ENCODE results near the gene CIB2. TPM values are rescaled to one million over a fixed set of nuclear protein-coding genes. Genes with fewer than 3 reads are reported as not detected.
A peak's percentile ranks its signal among the peaks of the same experiment; 100 is the strongest.

CIB2 gene
- total RNA-seq = 1 to 10 TPM; 6.3 to 6.9 TPM
- 1 to 10 TPM; 8.4 to 9.1 TPM for polyA plus RNA-seq
- long read RNA-seq, donor 1 = 0 reads
- long read RNA-seq, donor 2, partial matches to known transcripts = 2 of 3 reads
- long read RNA-seq, donor 2, other reads (novel, unspliced or antisense) = 0 of 3 reads

DNA sequence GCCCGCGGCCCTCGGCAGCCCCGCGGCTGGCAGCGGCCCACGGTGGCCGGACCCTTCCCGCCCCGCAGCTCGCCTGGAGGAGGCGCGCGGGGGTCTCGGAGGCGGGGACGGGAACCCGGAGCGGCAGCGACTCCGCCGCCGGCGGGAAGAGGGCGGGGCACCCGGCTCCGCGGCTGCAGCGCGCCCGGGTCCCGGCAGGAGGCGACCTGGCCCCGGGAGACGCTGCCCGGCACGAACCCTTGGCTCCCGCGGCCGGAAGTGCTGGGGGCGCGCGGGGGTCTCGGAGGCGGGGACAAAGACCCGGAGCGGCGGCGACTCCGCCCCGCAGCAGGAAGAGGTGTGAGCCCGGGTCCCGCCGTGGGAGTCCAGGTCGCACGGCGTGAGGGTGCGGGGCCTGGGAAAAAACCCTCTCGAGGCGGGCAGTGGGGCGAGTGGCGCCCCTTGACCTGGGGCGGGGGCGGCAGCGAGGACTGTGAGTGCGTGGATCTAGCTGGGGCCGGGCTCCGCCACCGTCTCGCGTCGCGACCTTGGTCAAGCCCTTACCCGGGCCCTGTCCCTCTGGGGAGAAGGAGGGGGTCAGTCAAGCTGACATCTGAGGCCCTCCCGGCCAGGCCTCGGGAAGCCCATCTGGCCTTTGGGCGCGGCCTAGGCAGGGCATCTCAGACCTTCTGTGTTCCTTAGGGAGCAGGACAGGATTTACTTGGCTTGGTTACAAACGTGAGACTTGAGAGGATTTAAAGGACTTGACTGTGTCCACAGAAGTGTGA lies at the start of gene CIB2:
Gene CIB2 (minus strand): TSS at position 151 of the 767 bp plus-strand sequence. CDS start 230 bp downstream, outside the sequence.
- H3K4me3 ChIP-seq (ENCODE audit: low read length in 2 of 2) = peak within 1 kb of the TSS; percentile 49 to 60
- DNase-seq (peak; percentile 77 to 91), ATAC-seq (ENCODE audit: low FRiP score) (peak; percentile 91)
- no peaks in the 10 kb centered on the region for H3K36me3 ChIP-seq (ENCODE audit: control insufficient read depth in 1 of 2, insufficient read depth in 2 of 2, low read length in 1 of 2)
- H3K9me3 ChIP-seq (ENCODE audit: control insufficient read depth, low read length) = no peaks in the 10 kb centered on the region
- H3K27ac ChIP-seq (ENCODE audit: low read depth in 1 of 2, low read length in 2 of 2) = peak within 1 kb of the TSS in 1 of 2 donors; percentile 9
- H3K4me1 ChIP-seq (ENCODE audit: control insufficient read depth in 1 of 2, insufficient read depth in 2 of 2, low read length in 2 of 2) = no peaks in the 10 kb centered on the region
- intact Hi-C loops (cut with DNase I) = loop anchor here in 1 of 2 donors (2.0 to 5.0 kb wide), 2 partner anchors 17 to 66 kb away; partner anchors contain the start of gene IDH3A
- WGBS, 2 donors = 0 to 1% methylated on average over 70 to 79 of the region's 79 CpGs
- H3K27me3 ChIP-seq (ENCODE audit: control insufficient read depth in 1 of 2, insufficient read depth in 2 of 2, low read length in 1 of 2) = no peaks in the 10 kb centered on the region

DNA sequence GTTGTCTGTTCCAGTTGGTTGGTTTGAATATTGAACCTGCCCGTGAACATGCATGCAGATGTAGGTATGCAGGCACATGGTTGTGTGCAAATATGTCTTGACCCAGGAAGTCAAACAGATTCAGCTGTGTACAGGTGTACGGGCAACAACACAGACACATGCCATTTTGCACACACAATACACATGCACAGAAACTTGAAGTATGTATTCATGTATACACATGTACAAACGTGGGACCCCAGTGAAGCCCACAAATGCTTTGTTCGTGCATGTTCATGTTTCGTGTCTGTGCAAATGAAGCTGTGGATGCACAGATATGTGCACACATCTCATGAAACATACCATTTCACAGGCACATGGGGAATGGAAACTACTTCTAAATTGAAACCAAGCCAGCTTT lies 48.7 kb upstream of the CIB2 start:
- no peak overlapping the region for H3K27ac ChIP-seq (ENCODE audit: low read depth in 1 of 2, low read length in 2 of 2)
- no peaks in the 10 kb centered on the region for H3K27me3 ChIP-seq (ENCODE audit: control insufficient read depth in 1 of 2, insufficient read depth in 2 of 2, low read length in 1 of 2)
- no peaks in the 10 kb centered on the region for H3K9me3 ChIP-seq (ENCODE audit: control insufficient read depth, low read length)
- H3K4me1 ChIP-seq (ENCODE audit: control insufficient read depth in 1 of 2, insufficient read depth in 2 of 2, low read length in 2 of 2) = no peaks in the 10 kb centered on the region
- H3K36me3 ChIP-seq (ENCODE audit: control insufficient read depth in 1 of 2, insufficient read depth in 2 of 2, low read length in 1 of 2) = no peaks in the 10 kb centered on the region
- DNase-seq = no peak
- 87 to 88% methylated on average over 5 of the region's 5 CpGs for WGBS, 2 donors
- H3K4me3 ChIP-seq (ENCODE audit: low read length in 2 of 2) = no peak overlapping the region
- ATAC-seq (ENCODE audit: low FRiP score) = no peak
- intact Hi-C loops (cut with DNase I) = no loop called here

DNA sequence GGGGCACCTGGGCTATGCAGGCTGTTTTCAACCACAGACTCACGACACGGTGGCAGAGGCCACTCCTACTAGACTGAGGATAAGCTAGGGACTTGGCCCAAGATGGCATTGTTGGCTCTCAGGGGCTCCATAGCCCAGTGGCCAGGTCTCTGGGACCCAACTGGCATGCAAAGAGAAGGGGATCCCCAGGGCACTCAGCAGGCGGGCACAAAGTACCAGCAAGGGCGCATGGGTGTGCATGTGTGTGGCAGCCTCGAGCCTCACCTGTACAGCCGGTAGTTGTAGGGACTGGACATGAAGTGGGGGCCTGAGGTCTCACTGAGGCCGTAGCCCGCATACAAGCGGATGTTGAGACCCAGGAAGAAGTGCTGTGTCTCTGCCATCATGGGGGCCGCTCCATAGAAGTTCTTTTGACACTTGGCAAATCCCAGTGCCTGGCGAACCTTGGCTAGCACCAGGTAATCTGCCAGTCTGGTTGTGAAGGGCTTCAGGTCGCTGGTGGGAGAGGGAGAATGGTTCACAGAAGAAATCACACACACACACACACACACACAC lies 48.1 kb upstream of the CIB2 start:
- no peaks in the 10 kb centered on the region for H3K27me3 ChIP-seq (ENCODE audit: control insufficient read depth in 1 of 2, insufficient read depth in 2 of 2, low read length in 1 of 2)
- no peak for DNase-seq
- no peak overlapping the region for H3K27ac ChIP-seq (ENCODE audit: low read depth in 1 of 2, low read length in 2 of 2)
- no peak for ATAC-seq (ENCODE audit: low FRiP score)
- WGBS, 2 donors = 88 to 91% methylated on average over 12 of the region's 12 CpGs
- H3K9me3 ChIP-seq (ENCODE audit: control insufficient read depth, low read length) = no peaks in the 10 kb centered on the region
- no peaks in the 10 kb centered on the region for H3K36me3 ChIP-seq (ENCODE audit: control insufficient read depth in 1 of 2, insufficient read depth in 2 of 2, low read length in 1 of 2)
- intact Hi-C loops (cut with DNase I) = no loop called here
- no peaks in the 10 kb centered on the region for H3K4me1 ChIP-seq (ENCODE audit: control insufficient read depth in 1 of 2, insufficient read depth in 2 of 2, low read length in 2 of 2)
- no peak overlapping the region for H3K4me3 ChIP-seq (ENCODE audit: low read length in 2 of 2)

DNA sequence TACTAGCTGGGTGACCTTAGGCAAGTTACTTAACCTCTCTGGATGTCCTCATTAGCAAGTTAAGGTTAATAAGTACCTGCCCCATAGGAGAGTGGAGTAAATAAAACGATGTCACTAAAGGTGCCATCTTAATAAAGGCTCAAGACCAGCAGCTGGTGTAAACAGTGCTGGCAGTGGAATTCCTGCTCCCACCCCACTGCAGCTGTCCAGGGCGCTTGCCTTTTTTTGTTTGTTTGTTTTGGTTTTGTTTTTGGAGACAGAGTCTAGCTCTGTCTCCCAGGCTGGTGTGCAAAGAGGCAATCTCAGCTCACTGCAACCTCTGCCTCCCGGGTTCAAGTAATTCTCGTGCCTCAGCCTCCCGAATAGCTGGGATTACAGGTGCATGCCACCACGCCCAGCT lies 46.8 kb upstream of the CIB2 start:
- WGBS, 2 donors = 85% methylated on average over 6 of the region's 6 CpGs
- Histone ChIP-seq H3K4me3 (ENCODE audit: low read length in 2 of 2) (no peak overlapping the region), H3K4me1 (ENCODE audit: control insufficient read depth in 1 of 2, insufficient read depth in 2 of 2, low read length in 2 of 2) (no peaks in the 10 kb centered on the region), H3K27me3 (ENCODE audit: control insufficient read depth in 1 of 2, insufficient read depth in 2 of 2, low read length in 1 of 2) (no peaks in the 10 kb centered on the region), H3K27ac (ENCODE audit: low read depth in 1 of 2, low read length in 2 of 2) (no peak overlapping the region), H3K36me3 (ENCODE audit: control insufficient read depth in 1 of 2, insufficient read depth in 2 of 2, low read length in 1 of 2) (no peaks in the 10 kb centered on the region), H3K9me3 (ENCODE audit: control insufficient read depth, low read length) (no peaks in the 10 kb centered on the region)
- intact Hi-C loops (cut with DNase I) = no loop called here
- no peak for DNase-seq
- ATAC-seq (ENCODE audit: low FRiP score) = no peak

DNA sequence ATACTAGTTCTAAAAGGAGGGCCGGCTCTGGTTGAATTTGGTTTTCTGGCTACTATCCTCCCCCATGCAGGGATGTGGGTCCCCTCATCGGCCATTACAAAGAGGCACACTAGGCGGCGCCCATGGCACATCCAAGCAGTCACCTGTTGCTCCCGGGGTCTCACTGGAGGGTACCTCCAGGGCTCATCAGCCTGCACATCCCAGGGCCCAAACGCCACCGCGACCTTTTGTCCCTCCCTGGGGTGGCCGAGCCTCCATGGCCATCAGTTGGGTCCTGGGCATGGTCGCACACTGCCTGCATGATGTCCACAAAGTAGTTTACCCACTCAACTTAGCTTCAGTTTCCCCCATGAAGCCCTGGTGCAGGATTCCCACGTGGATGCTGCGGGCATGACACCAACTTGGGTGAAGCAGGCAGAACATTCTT lies 46.2 kb upstream of the CIB2 start:
- intact Hi-C loops (cut with DNase I) = no loop called here
- H3K4me3 ChIP-seq (ENCODE audit: low read length in 2 of 2) = no peak overlapping the region
- no peak overlapping the region for H3K27ac ChIP-seq (ENCODE audit: low read depth in 1 of 2, low read length in 2 of 2)
- ATAC-seq (ENCODE audit: low FRiP score) (no peak), DNase-seq (no peak)
- H3K36me3 ChIP-seq (ENCODE audit: control insufficient read depth in 1 of 2, insufficient read depth in 2 of 2, low read length in 1 of 2) = peaks cover 0 to 2% of the 10 kb centered on the region in 2 donors
- no peaks in the 10 kb centered on the region for H3K4me1 ChIP-seq (ENCODE audit: control insufficient read depth in 1 of 2, insufficient read depth in 2 of 2, low read length in 2 of 2)
- H3K9me3 ChIP-seq (ENCODE audit: control insufficient read depth, low read length) = no peaks in the 10 kb centered on the region
- 26 to 31% methylated on average over 12 of the region's 12 CpGs for WGBS, 2 donors
- no peaks in the 10 kb centered on the region for H3K27me3 ChIP-seq (ENCODE audit: control insufficient read depth in 1 of 2, insufficient read depth in 2 of 2, low read length in 1 of 2)

DNA sequence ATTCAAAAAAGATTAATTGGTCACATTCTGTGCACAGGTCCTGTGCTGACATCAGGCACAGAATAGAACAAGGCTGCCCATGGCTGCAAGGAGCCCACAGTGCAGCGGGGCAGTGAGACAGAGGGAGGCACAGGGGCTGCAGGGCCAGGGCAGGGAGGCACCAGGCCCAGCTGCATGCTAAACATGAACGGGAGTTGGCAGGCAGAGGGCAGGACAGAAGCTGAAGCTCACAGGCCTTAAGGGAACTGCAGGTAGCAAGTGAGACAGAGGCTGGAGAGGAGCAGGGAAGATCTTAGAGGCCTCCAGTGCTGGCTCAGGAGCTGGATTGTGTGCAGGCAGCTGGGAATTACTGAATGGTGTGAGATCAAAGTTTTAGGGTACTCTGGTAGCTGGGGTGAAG lies 44.1 kb upstream of the CIB2 start:
- Histone ChIP-seq H3K36me3 (ENCODE audit: control insufficient read depth in 1 of 2, insufficient read depth in 2 of 2, low read length in 1 of 2) (peaks cover 0 to 16% of the 10 kb centered on the region in 2 donors), H3K9me3 (ENCODE audit: control insufficient read depth, low read length) (peaks cover 2% of the 10 kb centered on the region), H3K4me3 (ENCODE audit: low read length in 2 of 2) (no peak overlapping the region), H3K27ac (ENCODE audit: low read depth in 1 of 2, low read length in 2 of 2) (no peak overlapping the region), H3K27me3 (ENCODE audit: control insufficient read depth in 1 of 2, insufficient read depth in 2 of 2, low read length in 1 of 2) (no peaks in the 10 kb centered on the region), H3K4me1 (ENCODE audit: control insufficient read depth in 1 of 2, insufficient read depth in 2 of 2, low read length in 2 of 2) (no peaks in the 10 kb centered on the region)
- 12 to 48% methylated on average over 2 of the region's 2 CpGs for WGBS, 2 donors
- no peak for ATAC-seq (ENCODE audit: low FRiP score)
- no peak for DNase-seq
- intact Hi-C loops (cut with DNase I) = no loop called here

DNA sequence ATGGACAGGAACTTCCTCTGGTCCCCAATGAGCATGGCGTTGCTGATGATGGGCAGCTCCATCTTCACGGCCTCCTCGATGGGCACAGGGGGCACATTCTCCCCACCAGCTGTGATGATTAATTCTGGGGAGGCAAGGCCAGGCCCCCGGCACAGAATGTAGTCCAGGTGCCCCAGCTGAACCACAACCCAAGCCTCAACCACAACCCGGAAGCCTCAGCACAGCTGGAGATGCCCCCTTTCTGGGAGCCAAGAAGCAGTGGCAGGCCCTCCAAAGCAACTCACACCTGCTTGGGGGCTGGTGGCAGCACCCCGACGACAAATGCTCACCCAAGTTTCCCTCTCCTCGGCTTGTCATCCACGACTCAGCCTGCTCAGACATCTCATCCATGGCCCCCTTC lies 43.2 kb upstream of the CIB2 start:
- intact Hi-C loops (cut with DNase I) = no loop called here
- H3K9me3 ChIP-seq (ENCODE audit: control insufficient read depth, low read length) = peaks cover 2% of the 10 kb centered on the region
- H3K27me3 ChIP-seq (ENCODE audit: control insufficient read depth in 1 of 2, insufficient read depth in 2 of 2, low read length in 1 of 2) = no peaks in the 10 kb centered on the region
- ATAC-seq (ENCODE audit: low FRiP score) = no peak
- 81 to 87% methylated on average over 9 of the region's 9 CpGs for WGBS, 2 donors
- H3K4me3 ChIP-seq (ENCODE audit: low read length in 2 of 2) = no peak overlapping the region
- H3K27ac ChIP-seq (ENCODE audit: low read depth in 1 of 2, low read length in 2 of 2) = no peak overlapping the region
- no peaks in the 10 kb centered on the region for H3K4me1 ChIP-seq (ENCODE audit: control insufficient read depth in 1 of 2, insufficient read depth in 2 of 2, low read length in 2 of 2)
- peaks cover 3 to 16% of the 10 kb centered on the region in 2 donors for H3K36me3 ChIP-seq (ENCODE audit: control insufficient read depth in 1 of 2, insufficient read depth in 2 of 2, low read length in 1 of 2)
- DNase-seq = no peak

DNA sequence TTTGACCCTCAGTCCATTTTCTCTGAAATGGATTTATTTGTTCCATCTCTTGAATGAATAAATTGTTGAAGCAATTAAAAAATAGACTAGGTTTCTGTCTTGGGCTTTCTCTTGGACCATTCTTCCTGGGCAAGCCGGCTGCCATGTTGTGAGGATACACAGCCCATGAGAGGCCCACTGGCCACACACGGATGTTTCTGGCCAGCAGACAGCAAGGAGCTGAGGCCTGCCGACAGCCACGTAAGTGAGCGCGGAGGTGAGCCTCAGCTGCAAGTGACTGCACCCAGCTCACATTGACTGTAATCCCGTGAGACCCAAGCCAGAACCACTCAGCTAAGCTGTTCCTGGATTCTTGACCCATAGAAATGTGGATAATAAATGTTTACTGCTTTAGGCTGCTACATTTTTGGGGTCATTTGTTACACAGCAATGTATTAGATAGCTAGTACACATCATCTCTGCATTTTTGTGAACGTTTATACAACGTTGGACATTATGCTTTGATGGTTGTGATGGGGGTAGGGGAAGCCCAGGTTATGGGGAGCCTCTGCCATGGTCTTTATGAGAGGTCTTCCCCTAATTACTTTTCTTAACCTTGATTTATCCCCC lies 40.7 kb upstream of the CIB2 start:
- Histone ChIP-seq H3K4me1 (ENCODE audit: control insufficient read depth in 1 of 2, insufficient read depth in 2 of 2, low read length in 2 of 2) (no peaks in the 10 kb centered on the region), H3K27ac (ENCODE audit: low read depth in 1 of 2, low read length in 2 of 2) (no peak overlapping the region), H3K27me3 (ENCODE audit: control insufficient read depth in 1 of 2, insufficient read depth in 2 of 2, low read length in 1 of 2) (no peaks in the 10 kb centered on the region), H3K4me3 (ENCODE audit: low read length in 2 of 2) (no peak overlapping the region), H3K36me3 (ENCODE audit: control insufficient read depth in 1 of 2, insufficient read depth in 2 of 2, low read length in 1 of 2) (peaks cover 3 to 16% of the 10 kb centered on the region in 2 donors), H3K9me3 (ENCODE audit: control insufficient read depth, low read length) (peaks cover 2% of the 10 kb centered on the region)
- intact Hi-C loops (cut with DNase I) = no loop called here
- ATAC-seq (ENCODE audit: low FRiP score) = no peak
- no peak for DNase-seq
- 98% methylated on average over 9 of the region's 9 CpGs for WGBS, 2 donors

Measured in aorta (tissue), 5 donors.